ENCODE data around the gene GP1BA.

DNA sequence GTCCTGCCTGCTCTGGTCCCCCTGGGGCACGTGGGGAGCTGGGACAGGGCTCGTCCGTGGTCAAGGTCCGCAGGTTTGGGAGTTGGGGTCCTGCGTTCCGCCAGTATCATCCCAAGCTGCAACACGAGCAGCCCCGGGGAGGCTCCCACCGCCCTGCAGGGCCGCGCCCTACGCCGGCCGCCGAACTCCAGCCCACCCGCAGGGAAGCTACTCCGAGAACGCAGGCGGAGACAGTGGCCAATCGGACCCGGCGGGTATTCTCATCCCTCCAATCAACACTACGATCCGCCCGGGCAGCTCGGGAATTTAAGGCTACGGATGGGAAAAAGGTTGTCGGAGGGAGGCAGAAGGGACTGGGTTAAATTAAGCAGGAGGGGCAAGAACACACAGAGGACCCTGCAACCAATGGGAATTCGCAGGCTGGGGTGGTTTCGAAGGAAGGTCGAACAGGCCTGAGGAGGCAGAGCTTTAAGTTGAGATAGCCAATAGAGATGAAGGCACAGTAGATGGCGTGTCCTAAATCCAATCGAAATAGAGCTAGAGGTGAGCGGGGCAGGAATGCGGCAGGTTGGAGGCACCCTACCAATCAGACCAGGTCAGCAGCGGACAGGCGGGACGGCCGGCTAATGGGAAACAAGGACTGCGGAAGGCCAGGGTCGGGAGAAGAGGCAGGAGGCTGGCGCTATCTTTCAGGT, 34.9 kb downstream of the GP1BA start:
- TF ChIP-seq, protein P1, sequence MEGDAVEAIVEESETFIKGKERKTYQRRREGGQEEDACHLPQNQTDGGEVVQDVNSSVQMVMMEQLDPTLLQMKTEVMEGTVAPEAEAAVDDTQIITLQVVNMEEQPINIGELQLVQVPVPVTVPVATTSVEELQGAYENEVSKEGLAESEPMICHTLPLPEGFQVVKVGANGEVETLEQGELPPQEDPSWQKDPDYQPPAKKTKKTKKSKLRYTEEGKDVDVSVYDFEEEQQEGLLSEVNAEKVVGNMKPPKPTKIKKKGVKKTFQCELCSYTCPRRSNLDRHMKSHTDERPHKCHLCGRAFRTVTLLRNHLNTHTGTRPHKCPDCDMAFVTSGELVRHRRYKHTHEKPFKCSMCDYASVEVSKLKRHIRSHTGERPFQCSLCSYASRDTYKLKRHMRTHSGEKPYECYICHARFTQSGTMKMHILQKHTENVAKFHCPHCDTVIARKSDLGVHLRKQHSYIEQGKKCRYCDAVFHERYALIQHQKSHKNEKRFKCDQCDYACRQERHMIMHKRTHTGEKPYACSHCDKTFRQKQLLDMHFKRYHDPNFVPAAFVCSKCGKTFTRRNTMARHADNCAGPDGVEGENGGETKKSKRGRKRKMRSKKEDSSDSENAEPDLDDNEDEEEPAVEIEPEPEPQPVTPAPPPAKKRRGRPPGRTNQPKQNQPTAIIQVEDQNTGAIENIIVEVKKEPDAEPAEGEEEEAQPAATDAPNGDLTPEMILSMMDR (conservative IDR thresholded peaks at IDR 0.05; ENCODE audit: low read depth, low read length): no peak
- no peak for TF ChIP-seq EZH2 (IDR thresholded peaks at IDR 0.05; ENCODE audit: borderline replicate concordance, low read depth, low read length, poor library complexity, severe bottlenecking)
